ENCODE measurements around the gene MMEL1.

The MMEL1 gene

GRCh38 chr1:2610036-2610959 is 22.5 kb downstream of the MMEL1 start:
- no peak overlapping the region for H3K4me2 ChIP-seq (ENCODE audit: low read depth, low read length)

GRCh38 chr1:2609319-2610035 is 23.3 kb downstream of the MMEL1 start:
- Histone ChIP-seq H3K9me3 (replicated peaks; ENCODE audit: insufficient read depth, low read length) (no peaks in the 10 kb centered on the region), H3K4me3 (ENCODE audit: low read length) (no peak overlapping the region), H3K36me3 (replicated peaks; ENCODE audit: insufficient read depth, low read length) (no peaks in the 10 kb centered on the region), H3K9me2 (replicated peaks; ENCODE audit: insufficient read depth, low read length) (no peaks in the 10 kb centered on the region), H4K20me1 (ENCODE audit: insufficient read depth, low read length) (no peaks in the 10 kb centered on the region), H3K27ac (ENCODE audit: low read length) (no peak overlapping the region), H3K9ac (ENCODE audit: low read length) (no peak overlapping the region), H2AFZ (ENCODE audit: low read length) (no peak overlapping the region), H3K79me2 (ENCODE audit: low read length) (no peaks in the 10 kb centered on the region), H3F3A (ENCODE audit: insufficient read depth, low read length) (no peaks in the 10 kb centered on the region), H3K4me1 (ENCODE audit: low read length) (no peaks in the 10 kb centered on the region), H3K4me2 (ENCODE audit: low read depth, low read length) (no peak overlapping the region), H3K27me3 (replicated peaks; ENCODE audit: insufficient read depth, low read length) (peaks cover 92% of the 10 kb centered on the region)
- DNase-seq = no peak
- no peak for TF ChIP-seq EZH2phosphoT487 (IDR thresholded peaks at IDR 0.05; ENCODE audit: low read length)
- TF ChIP-seq, protein P1, sequence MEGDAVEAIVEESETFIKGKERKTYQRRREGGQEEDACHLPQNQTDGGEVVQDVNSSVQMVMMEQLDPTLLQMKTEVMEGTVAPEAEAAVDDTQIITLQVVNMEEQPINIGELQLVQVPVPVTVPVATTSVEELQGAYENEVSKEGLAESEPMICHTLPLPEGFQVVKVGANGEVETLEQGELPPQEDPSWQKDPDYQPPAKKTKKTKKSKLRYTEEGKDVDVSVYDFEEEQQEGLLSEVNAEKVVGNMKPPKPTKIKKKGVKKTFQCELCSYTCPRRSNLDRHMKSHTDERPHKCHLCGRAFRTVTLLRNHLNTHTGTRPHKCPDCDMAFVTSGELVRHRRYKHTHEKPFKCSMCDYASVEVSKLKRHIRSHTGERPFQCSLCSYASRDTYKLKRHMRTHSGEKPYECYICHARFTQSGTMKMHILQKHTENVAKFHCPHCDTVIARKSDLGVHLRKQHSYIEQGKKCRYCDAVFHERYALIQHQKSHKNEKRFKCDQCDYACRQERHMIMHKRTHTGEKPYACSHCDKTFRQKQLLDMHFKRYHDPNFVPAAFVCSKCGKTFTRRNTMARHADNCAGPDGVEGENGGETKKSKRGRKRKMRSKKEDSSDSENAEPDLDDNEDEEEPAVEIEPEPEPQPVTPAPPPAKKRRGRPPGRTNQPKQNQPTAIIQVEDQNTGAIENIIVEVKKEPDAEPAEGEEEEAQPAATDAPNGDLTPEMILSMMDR (IDR thresholded peaks at IDR 0.05; ENCODE audit: low read length) = no peak
- TF ChIP-seq EZH2 (optimal IDR thresholded peaks at IDR 0.05; ENCODE audit: low read depth, low read length) = no peak

More at GRCh38 chr1:2610036-2610959, 22.5 kb downstream of the MMEL1 start:
- H3F3A ChIP-seq (ENCODE audit: insufficient read depth, low read length) = no peaks in the 10 kb centered on the region
- no peaks in the 10 kb centered on the region for H3K9me3 ChIP-seq (replicated peaks; ENCODE audit: insufficient read depth, low read length)
- H3K27me3 ChIP-seq (replicated peaks; ENCODE audit: insufficient read depth, low read length) = peaks cover 92% of the 10 kb centered on the region
- TF ChIP-seq EZH2 (optimal IDR thresholded peaks at IDR 0.05; ENCODE audit: low read depth, low read length) = no peak
- TF ChIP-seq, protein P1 (IDR thresholded peaks at IDR 0.05; ENCODE audit: low read length) = no peak
- TF ChIP-seq EZH2phosphoT487 (IDR thresholded peaks at IDR 0.05; ENCODE audit: low read length) = no peak
- H4K20me1 ChIP-seq (ENCODE audit: insufficient read depth, low read length) = no peaks in the 10 kb centered on the region
- no peak overlapping the region for H3K9ac ChIP-seq (ENCODE audit: low read length)
- H3K4me1 ChIP-seq (ENCODE audit: low read length) = no peaks in the 10 kb centered on the region
- H3K27ac ChIP-seq (ENCODE audit: low read length) = no peak overlapping the region
- no peaks in the 10 kb centered on the region for H3K36me3 ChIP-seq (replicated peaks; ENCODE audit: insufficient read depth, low read length)
- H2AFZ ChIP-seq (ENCODE audit: low read length) = no peak overlapping the region
- H3K79me2 ChIP-seq (ENCODE audit: low read length) = no peaks in the 10 kb centered on the region
- no peak for DNase-seq
- H3K9me2 ChIP-seq (replicated peaks; ENCODE audit: insufficient read depth, low read length) = no peaks in the 10 kb centered on the region
- H3K4me3 ChIP-seq (ENCODE audit: low read length) = no peak overlapping the region

DNA sequence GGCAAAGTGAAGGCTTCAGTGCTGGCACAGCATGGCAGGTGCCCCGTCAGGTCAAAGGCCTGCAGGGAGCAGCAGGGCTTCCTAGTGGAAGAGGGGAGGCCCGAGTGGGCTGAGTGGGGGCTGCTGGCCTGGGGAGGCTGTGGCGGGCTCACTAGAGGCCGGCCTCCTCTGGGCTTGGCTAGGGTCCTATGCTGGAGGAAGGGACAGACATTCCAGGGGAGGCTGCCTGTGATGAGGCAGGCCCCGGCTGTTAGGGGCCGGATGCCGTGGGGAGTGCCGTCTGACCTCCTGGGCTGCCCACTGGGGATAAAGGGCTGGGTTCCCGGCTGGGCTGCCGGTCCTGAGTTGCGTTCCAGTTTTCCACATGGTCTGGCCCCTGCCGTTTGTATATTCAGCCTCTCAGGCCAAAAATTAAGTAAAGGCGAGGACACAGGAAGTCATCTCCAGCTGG is 25.1 kb downstream of the MMEL1 start:
- no peak overlapping the region for H3K4me2 ChIP-seq (ENCODE audit: low read depth, low read length)
- peaks cover 92% of the 10 kb centered on the region for H3K27me3 ChIP-seq (replicated peaks; ENCODE audit: insufficient read depth, low read length)
- no peaks in the 10 kb centered on the region for H3K4me1 ChIP-seq (ENCODE audit: low read length)

More for the DNA sequence above, 25.1 kb downstream of the MMEL1 start:
- no peaks in the 10 kb centered on the region for H3K79me2 ChIP-seq (ENCODE audit: low read length)
- H3K4me3 ChIP-seq (ENCODE audit: low read length) = no peak overlapping the region
- H2AFZ ChIP-seq (ENCODE audit: low read length) = no peak overlapping the region
- no peaks in the 10 kb centered on the region for H3K9me2 ChIP-seq (replicated peaks; ENCODE audit: insufficient read depth, low read length)
- no peak for DNase-seq
- H4K20me1 ChIP-seq (ENCODE audit: insufficient read depth, low read length) = no peaks in the 10 kb centered on the region
- H3K9ac ChIP-seq (ENCODE audit: low read length) = no peak overlapping the region
- no peaks in the 10 kb centered on the region for H3K36me3 ChIP-seq (replicated peaks; ENCODE audit: insufficient read depth, low read length)
- H3K27ac ChIP-seq (ENCODE audit: low read length) = no peak overlapping the region
- no peak for TF ChIP-seq EZH2 (optimal IDR thresholded peaks at IDR 0.05; ENCODE audit: low read depth, low read length)
- no peak for TF ChIP-seq EZH2phosphoT487 (IDR thresholded peaks at IDR 0.05; ENCODE audit: low read length)
- TF ChIP-seq, protein P1 (IDR thresholded peaks at IDR 0.05; ENCODE audit: low read length) = no peak
- H3K9me3 ChIP-seq (replicated peaks; ENCODE audit: insufficient read depth, low read length) = no peaks in the 10 kb centered on the region
- H3F3A ChIP-seq (ENCODE audit: insufficient read depth, low read length) = no peaks in the 10 kb centered on the region
